HepG2 (cell line): Measurements from ENCODE around the gene OR8B3. TPM values are rescaled to one million over a fixed set of nuclear protein-coding genes. Genes with fewer than 3 reads are reported as not detected.

Experiments
- ATAC-seq: fragments of 200-7000 bp; cut with Tn5 transposase; 3 replicates; pipeline ENCODE4 v1.9.1; 2020; ENCODE audit warnings: mild to moderate bottlenecking, moderate library complexity
- BruUV-seq: library from RNA; stranded (reverse); fragments of 400-500 nt; replicated peaks from 2 replicates; lab custom pipeline; 2021; lab: Mats Ljungman, UMichigan
- CTCF ChIA-PET: fragments of 300-600 bp; formaldehyde crosslinking; extraction: SDS; loops from one replicate; lab custom pipeline; 2021; ENCODE audit warnings: low total read pairs, inconsistent platforms, low intra/inter-chr PET ratio; lab: Yijun Ruan, JAX
- POLR2A ChIA-PET: fragments of 350-600 bp; sonication (Branson Sonifier 250); formaldehyde crosslinking; loops from one replicate; lab custom pipeline; 2020; ENCODE audit warnings: antibody characterized with exemption, inconsistent platforms; lab: Yijun Ruan, JAX
- DNase-seq: peaks from one replicate; pipeline ENCODE4 v3.0.0-alpha.2; 2015; ENCODE audit warnings: low spot score
- FAIRE-seq: peaks from 3 replicates; lab custom pipeline; 2011; peaks lifted over from hg19 to GRCh38; lab: Jason Lieb, UNC
- H2AFZ ChIP-seq: one replicate; pipeline ENCODE4 v1.6.1; 2011; ENCODE audit warnings: low read length, inconsistent platforms
- H3K27ac ChIP-seq: fragments of 300-600 bp; 3 replicates; pipeline ENCODE4 v1.8.0; 2011; ENCODE audit warnings: mixed run types, mild to moderate bottlenecking, mixed read lengths, low read length, inconsistent platforms; ENCODE audit not compliant: insufficient read depth; ENCODE audit errors: extremely low read length
- H3K27me3 ChIP-seq, 2 experiments: fragments of 200-600 bp in 1 of 2; 2 replicates in 1 of 2; 3 replicates in 1 of 2; pipeline versions ENCODE4 v1.6.0 to v1.8.0; 2011; ENCODE audit warnings: low read length in 2 of 2, mild to moderate bottlenecking in 2 of 2, moderate library complexity in 2 of 2, inconsistent platforms in 1 of 2; ENCODE audit not compliant: insufficient read depth in 2 of 2, control insufficient read depth in 1 of 2
- H3K36me3 ChIP-seq, 2 experiments: fragments of 200-600 bp in 1 of 2; replicated peaks in 1 of 2; 2 replicates in 1 of 2; 3 replicates in 1 of 2; pipeline versions ENCODE4 v1.5.1 to v1.8.0; 2011; ENCODE audit warnings: low read length in 2 of 2, inconsistent platforms in 1 of 2; ENCODE audit not compliant: insufficient read depth in 2 of 2, control insufficient read depth in 1 of 2
- H3K4me1 ChIP-seq: 2 replicates; pipeline ENCODE4 v1.5.1; 2012; ENCODE audit warnings: low read length, inconsistent platforms; ENCODE audit not compliant: insufficient read depth
- H3K4me2 ChIP-seq: 2 replicates; pipeline ENCODE4 v1.6.0; 2011; ENCODE audit warnings: low read depth, low read length, inconsistent platforms
- H3K4me3 ChIP-seq, 3 experiments: fragments of 200-600 bp in 1 of 3; sonication (generic), shearing (Covaris generic) in 1 of 3; replicated peaks in 1 of 3; 2 replicates each; pipeline ENCODE4 v1.5.1; 2011 to 2016; ENCODE audit warnings: low read length in 3 of 3, inconsistent platforms in 2 of 3, low read depth in 2 of 3, mild to moderate bottlenecking in 2 of 3, control low read depth in 1 of 3, mixed read lengths in 1 of 3; ENCODE audit not compliant: insufficient read depth in 1 of 3
- H3K79me2 ChIP-seq: one replicate; pipeline ENCODE4 v1.6.1; 2011; ENCODE audit warnings: low read length, inconsistent platforms; ENCODE audit not compliant: insufficient read depth
- H3K9ac ChIP-seq: 2 replicates; pipeline ENCODE4 v1.6.0; 2011; ENCODE audit warnings: mild to moderate bottlenecking, low read depth, low read length, inconsistent platforms; ENCODE audit not compliant: insufficient read depth
- H3K9me3 ChIP-seq: 2 replicates; pipeline ENCODE4 v1.5.1; 2012; ENCODE audit warnings: mild to moderate bottlenecking, low read length
- H4K20me1 ChIP-seq: 2 replicates; pipeline ENCODE4 v1.6.0; 2011; ENCODE audit warnings: inconsistent platforms, mild to moderate bottlenecking, low read length, moderate library complexity; ENCODE audit not compliant: insufficient read depth
- FLYWCH1 ChIP-seq: sonication (generic); formaldehyde crosslinking; IDR thresholded peaks from 2 replicates; pipeline ENCODE4 v1.8.1; 2023; ENCODE audit warnings: mild to moderate bottlenecking, missing genetic modification reagents
- KDM4B ChIP-seq: sonication (generic); formaldehyde crosslinking; IDR thresholded peaks from 2 replicates; pipeline ENCODE4 v1.4.0; 2020; ENCODE audit warnings: missing genetic modification reagents
- SALL1 ChIP-seq: sonication (generic); formaldehyde crosslinking; IDR thresholded peaks from 2 replicates; pipeline ENCODE4 v1.8.0; 2022; ENCODE audit warnings: mild to moderate bottlenecking, missing genetic modification reagents
- SCMH1 ChIP-seq: sonication (generic); formaldehyde crosslinking; IDR thresholded peaks from 2 replicates; pipeline ENCODE4 v1.9.0; 2021; ENCODE audit warnings: missing genetic modification reagents, mild to moderate bottlenecking, borderline replicate concordance
- SNAI1 ChIP-seq: sonication (generic); formaldehyde crosslinking; IDR thresholded peaks from 2 replicates; pipeline ENCODE4 v1.5.0; 2020; ENCODE audit warnings: mild to moderate bottlenecking, missing genetic modification reagents, borderline replicate concordance
- SRY ChIP-seq: sonication (generic); formaldehyde crosslinking; IDR thresholded peaks from 2 replicates; pipeline ENCODE4 v1.8.0; 2022; ENCODE audit warnings: mild to moderate bottlenecking, missing genetic modification reagents
- SUZ12 ChIP-seq: fragments of 150-350 bp; IDR thresholded peaks from 2 replicates; pipeline ENCODE4 v1.6.1; 2014; ENCODE audit warnings: low read depth, low read length
- XBP1 ChIP-seq: sonication (generic); formaldehyde crosslinking; IDR thresholded peaks from 2 replicates; pipeline ENCODE4 v1.5.0; 2020; ENCODE audit warnings: missing genetic modification reagents
- ZNF225 ChIP-seq: sonication (generic); formaldehyde crosslinking; IDR thresholded peaks from 2 replicates; pipeline ENCODE4 v1.4.0; 2020; ENCODE audit warnings: mild to moderate bottlenecking, missing genetic modification reagents
- WGBS: methylation state at CpG from one replicate; pipeline ENCODE4 v1.1.6; 2017; ENCODE audit warnings: low lambda C conversion rate; 5-methylcytosine and 5-hydroxymethylcytosine counted together
- in situ Hi-C: cut with HindIII; loops from 2 replicates; pipeline ENCODE4 v1.10.0; 2017; ENCODE audit warnings: low pct_unique_long_range_greater_than_20kb; ENCODE audit not compliant: extremely low pct_ligation_motif_present
- intact Hi-C: fragments of 100-400 bp; cut with micrococcal nuclease; formaldehyde crosslinking; loops from one replicate; pipeline ENCODE4 v1.10.0; 2022; ENCODE audit not compliant: unreplicated experiment
- polyA plus RNA-seq, 8 experiments: library from polyadenylated mRNA; depleted of rRNA in 3 of 8; stranded (reverse) in 7 of 8; unstranded in 1 of 8; fragments of >200 nt; fragmentation: Illumina TruSeq in 4 of 8; extraction: Trizol in 4 of 8; gene quantifications; 2 replicates each; pipeline versions ENCODE4 v1.2.1 to v1.2.3, GENCODE V29; 2011 to 2016; ENCODE audit warnings: low read depth in 4 of 8, missing spikeins in 1 of 8, mixed read lengths in 1 of 8; ENCODE audit not compliant: insufficient read depth in 1 of 8
- total RNA-seq, 5 experiments: library from RNA; depleted of rRNA; stranded (reverse); fragments of >200 nt; fragmentation: Illumina TruSeq; extraction: Trizol; gene quantifications; 2 replicates each; pipeline ENCODE4 v1.2.3, GENCODE V29; 2016; ENCODE audit warnings: low read depth in 1 of 5
- TF ChIP-seq, protein P1 (sequence below): sonication (generic); formaldehyde crosslinking; IDR thresholded peaks from 2 replicates; pipeline ENCODE4 v1.4.0; 2020; ENCODE audit warnings: missing genetic modification reagents

Gene OR8B3
- total and polyA plus RNA-seq, 2 of the 13 experiments (the other 11 are each of a cell fraction or from before 2014, with no cell fraction given), result not detected

DNA sequence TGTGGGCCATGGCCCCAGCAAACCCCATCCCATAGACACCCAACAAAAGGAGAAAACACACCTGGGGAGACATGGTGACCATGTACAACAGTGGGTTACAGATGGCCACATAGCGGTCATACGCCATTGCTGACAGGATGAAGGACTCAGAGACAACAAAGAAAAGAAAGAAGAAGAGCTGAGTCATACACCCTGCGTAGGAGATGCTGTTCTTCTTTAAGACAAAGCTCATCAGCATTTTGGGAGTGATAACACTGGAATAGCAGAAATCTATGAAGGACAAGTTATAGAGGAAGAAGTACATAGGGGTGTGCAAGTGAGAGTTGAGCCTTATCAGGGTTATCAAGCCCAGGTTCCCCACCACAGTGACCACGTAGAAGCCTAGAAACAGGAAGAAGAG is 41.8 kb upstream of the OR8B3 start:
- Histone ChIP-seq H3K79me2 (no peaks in the 10 kb centered on the region), H2AFZ (no peak overlapping the region), H3K9ac (no peak overlapping the region), H3K4me1 (no peaks in the 10 kb centered on the region), H3K27me3 (0 out of 5 replicates have a peak, but pooled peaks cover 0 to 7% of the 10 kb centered on the region in 2 experiments), H4K20me1 (no peaks in the 10 kb centered on the region), H3K27ac (no peak overlapping the region), H3K9me3 (no peaks in the 10 kb centered on the region), H3K4me2 (no peak overlapping the region), H3K4me3 (no peak overlapping the region), H3K36me3 (no peaks in the 10 kb centered on the region)
- intact Hi-C loops, result no loop called here
- FAIRE-seq (no peak), ATAC-seq (no peak), DNase-seq (no peak)
- in situ Hi-C loops, result no loop called here
- 0% methylated on average over 4 of the region's 4 CpGs for WGBS
- no TSS peak for BruUV-seq
- CTCF ChIA-PET, result no interaction called here
- no peak for TF ChIP-seq SCMH1 (CRISPR knock-in tag)
- TF ChIP-seq KDM4B (CRISPR knock-in tag), result no peak
- no peak for TF ChIP-seq SUZ12
- TF ChIP-seq SALL1 (CRISPR knock-in tag), result no peak
- TF ChIP-seq XBP1, result no peak
- TF ChIP-seq SRY, result no peak
- no peak for TF ChIP-seq FLYWCH1
- TF ChIP-seq, protein P1, sequence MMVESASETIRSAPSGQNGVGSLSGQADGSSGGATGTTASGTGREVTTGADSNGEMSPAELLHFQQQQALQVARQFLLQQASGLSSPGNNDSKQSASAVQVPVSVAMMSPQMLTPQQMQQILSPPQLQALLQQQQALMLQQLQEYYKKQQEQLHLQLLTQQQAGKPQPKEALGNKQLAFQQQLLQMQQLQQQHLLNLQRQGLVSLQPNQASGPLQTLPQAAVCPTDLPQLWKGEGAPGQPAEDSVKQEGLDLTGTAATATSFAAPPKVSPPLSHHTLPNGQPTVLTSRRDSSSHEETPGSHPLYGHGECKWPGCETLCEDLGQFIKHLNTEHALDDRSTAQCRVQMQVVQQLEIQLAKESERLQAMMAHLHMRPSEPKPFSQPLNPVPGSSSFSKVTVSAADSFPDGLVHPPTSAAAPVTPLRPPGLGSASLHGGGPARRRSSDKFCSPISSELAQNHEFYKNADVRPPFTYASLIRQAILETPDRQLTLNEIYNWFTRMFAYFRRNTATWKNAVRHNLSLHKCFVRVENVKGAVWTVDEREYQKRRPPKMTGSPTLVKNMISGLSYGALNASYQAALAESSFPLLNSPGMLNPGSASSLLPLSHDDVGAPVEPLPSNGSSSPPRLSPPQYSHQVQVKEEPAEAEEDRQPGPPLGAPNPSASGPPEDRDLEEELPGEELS (CRISPR knock-in tag), result no peak
- TF ChIP-seq SNAI1, result no peak
- TF ChIP-seq ZNF225 (CRISPR knock-in tag), result no peak
- POLR2A ChIA-PET, result no interaction called here
